Trophoblast cell (in vitro differentiated cells and primary cell): ENCODE data around the gene KLK7.

ENCODE experiments used
- DNase-seq, 2 donors: peaks; one replicate each; pipeline ENCODE4 v3.0.0-alpha.2; 2016
- H2AFZ ChIP-seq: 2 replicates; pipeline ENCODE4 v1.6.1; 2013; ENCODE audit warnings: low read length, moderate library complexity, mild to moderate bottlenecking; ENCODE audit not compliant: insufficient read depth, poor library complexity
- H2AK5ac ChIP-seq: 2 replicates; pipeline ENCODE4 v1.6.1; 2013; ENCODE audit warnings: mild to moderate bottlenecking, low read length
- H2BK120ac ChIP-seq: 2 replicates; pipeline ENCODE4 v1.6.1; 2013; ENCODE audit warnings: low read length, mild to moderate bottlenecking, moderate library complexity; ENCODE audit not compliant: insufficient read depth, poor library complexity
- H2BK12ac ChIP-seq: 2 replicates; pipeline ENCODE4 v1.6.1; 2013; ENCODE audit warnings: mild to moderate bottlenecking, low read length, moderate library complexity
- H2BK5ac ChIP-seq: 2 replicates; pipeline ENCODE4 v1.6.1; 2013; ENCODE audit warnings: low read length, low read depth, moderate library complexity, mild to moderate bottlenecking; ENCODE audit not compliant: poor library complexity
- H3K14ac ChIP-seq: 2 replicates; pipeline ENCODE4 v1.6.1; 2013; ENCODE audit warnings: mild to moderate bottlenecking, low read length
- H3K18ac ChIP-seq: 2 replicates; pipeline ENCODE4 v1.6.1; 2013; ENCODE audit warnings: mild to moderate bottlenecking, low read length
- H3K23ac ChIP-seq: 2 replicates; pipeline ENCODE4 v1.6.1; 2013; ENCODE audit warnings: low read length
- H3K27ac ChIP-seq: 2 replicates; pipeline ENCODE4 v1.5.1; 2013; ENCODE audit warnings: low read depth, mild to moderate bottlenecking, inconsistent platforms, low read length, moderate library complexity
- H3K27me3 ChIP-seq: 2 replicates; pipeline ENCODE4 v1.6.1; 2013; ENCODE audit warnings: inconsistent platforms, mild to moderate bottlenecking, low read length, moderate library complexity; ENCODE audit not compliant: insufficient read depth
- H3K36me3 ChIP-seq, 2 experiments: 1 replicate in 1 of 2; 2 replicates in 1 of 2; pipeline ENCODE4 v1.6.1; 2013; ENCODE audit warnings: low read length in 2 of 2, mild to moderate bottlenecking in 2 of 2, moderate library complexity in 1 of 2; ENCODE audit not compliant: insufficient read depth in 2 of 2, control insufficient read depth in 1 of 2
- H3K4ac ChIP-seq: 2 replicates; pipeline ENCODE4 v1.6.1; 2013; ENCODE audit warnings: low read depth, mild to moderate bottlenecking, low read length, moderate library complexity
- H3K4me1 ChIP-seq, 2 experiments: 1 replicate in 1 of 2; 2 replicates in 1 of 2; pipeline ENCODE4 v1.6.1; 2013; ENCODE audit warnings: low read length in 2 of 2, mild to moderate bottlenecking in 2 of 2, moderate library complexity in 1 of 2; ENCODE audit not compliant: insufficient read depth in 2 of 2, control insufficient read depth in 1 of 2
- H3K4me2 ChIP-seq: 2 replicates; pipeline ENCODE4 v1.6.1; 2013; ENCODE audit warnings: inconsistent platforms, mild to moderate bottlenecking, low read length, moderate library complexity
- H3K4me3 ChIP-seq: 2 replicates; pipeline ENCODE4 v1.5.1; 2013; ENCODE audit warnings: mild to moderate bottlenecking, low read depth, low read length, inconsistent platforms
- H3K79me1 ChIP-seq: one replicate; pipeline ENCODE4 v1.6.1; 2013; ENCODE audit warnings: low read length
- H3K79me2 ChIP-seq: 2 replicates; pipeline ENCODE4 v1.6.1; 2013; ENCODE audit warnings: low read length, mild to moderate bottlenecking; ENCODE audit not compliant: control insufficient read depth, insufficient read depth, poor library complexity
- H3K9ac ChIP-seq: 2 replicates; pipeline ENCODE4 v1.6.1; 2013; ENCODE audit warnings: mild to moderate bottlenecking, low read length
- H3K9me3 ChIP-seq: 2 replicates; pipeline ENCODE4 v1.6.1; 2013; ENCODE audit warnings: low read depth, mild to moderate bottlenecking, control low read depth, inconsistent platforms, low read length; ENCODE audit not compliant: insufficient read depth
- H4K12ac ChIP-seq: 2 replicates; pipeline ENCODE4 v1.6.1; 2013; ENCODE audit warnings: low read depth, mild to moderate bottlenecking, low read length, moderate library complexity
- H4K8ac ChIP-seq: 2 replicates; pipeline ENCODE4 v1.6.1; 2013; ENCODE audit warnings: low read depth, mild to moderate bottlenecking, low read length, moderate library complexity
- H4K91ac ChIP-seq: one replicate; pipeline ENCODE4 v1.6.1; 2013; ENCODE audit warnings: low read depth, mild to moderate bottlenecking, low read length, moderate library complexity
- WGBS: extraction: QIAGEN DNeasy Blood & Tissue Kit; methylation state at CpG from one replicate; pipeline ENCODE4 v1.1.7; 2013; ENCODE audit warnings: missing lambda C conversion rate; ENCODE audit not compliant: insufficient read length, insufficient coverage; ENCODE audit errors: extremely low coverage; 5-methylcytosine and 5-hydroxymethylcytosine counted together

The KLK7 gene

DNA sequence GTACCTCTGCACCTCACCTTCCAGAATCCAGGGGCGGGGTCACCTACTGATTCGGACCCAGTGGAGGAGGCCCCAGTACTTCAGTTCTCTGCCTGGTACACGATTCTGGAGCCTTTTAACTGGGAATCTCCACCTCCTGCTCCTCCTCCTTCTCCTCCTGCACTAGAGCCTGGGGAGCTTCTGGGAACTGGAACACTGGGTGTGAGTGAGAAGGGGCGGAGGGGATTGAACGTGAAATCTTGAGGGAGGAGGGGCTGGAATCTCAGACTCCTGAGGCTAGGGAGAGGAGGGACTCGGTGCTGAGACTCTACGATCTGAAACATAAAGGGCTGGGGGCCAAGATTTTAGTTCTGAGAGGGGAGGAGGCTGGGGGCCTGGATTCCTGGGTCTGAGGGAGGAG lies 17.8 kb upstream of the KLK7 start, which contains the start of gene KLK8:
Gene KLK8 (minus strand): TSS at position 90 of the 400 bp plus-strand sequence. CDS start 437 bp downstream, outside the sequence.
- Histone ChIP-seq H3K79me1 (no peaks in the 10 kb centered on the region), H3K36me3 (no peaks in the 10 kb centered on the region), H2AFZ (peak within 1 kb of the TSS; percentile 18), H4K12ac (no peak within 1 kb of the TSS), H3K4me3 (no peak within 1 kb of the TSS), H3K4me2 (peak within 1 kb of the TSS; percentile 13), H3K79me2 (no peaks in the 10 kb centered on the region), H3K27me3 (no peaks in the 10 kb centered on the region), H4K8ac (peak within 1 kb of the TSS; percentile 13), H3K27ac (no peak within 1 kb of the TSS), H2AK5ac (no peak within 1 kb of the TSS), H3K4me1 (peaks cover 10 to 13% of the 10 kb centered on the region in 2 experiments), H3K9me3 (no peaks in the 10 kb centered on the region), H3K23ac (no peak within 1 kb of the TSS), H3K9ac (no peak within 1 kb of the TSS), H2BK12ac (peak within 1 kb of the TSS; percentile 22), H3K14ac (peak within 1 kb of the TSS; percentile 4), H3K18ac (no peak within 1 kb of the TSS), H2BK5ac (peak within 1 kb of the TSS; percentile 35), H4K91ac (peak within 1 kb of the TSS; percentile 4), H3K4ac (no peak within 1 kb of the TSS), H2BK120ac (no peak within 1 kb of the TSS)
- no CpG with 5 or more reads among the region's 7 CpGs for WGBS
- DNase-seq, result no peak

DNA sequence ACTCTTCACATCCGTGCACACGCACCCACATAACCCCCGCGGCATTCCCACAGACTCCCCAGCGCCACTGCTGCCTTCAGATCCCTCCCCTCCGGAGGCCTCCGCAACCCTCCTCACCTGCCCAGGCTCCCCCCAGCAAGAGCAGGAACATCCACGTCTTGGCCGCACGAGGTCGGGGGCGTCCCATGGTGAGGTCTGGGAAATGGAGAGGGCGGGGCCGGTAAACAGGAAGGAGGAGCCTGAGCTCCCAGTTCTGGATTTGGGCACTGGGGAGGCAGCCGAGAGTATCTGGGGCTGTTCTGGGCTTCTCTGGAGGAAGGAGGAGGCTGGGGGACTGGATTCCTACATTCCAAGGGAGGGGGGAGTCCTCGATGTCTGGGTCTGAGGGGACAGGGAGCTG lies 17.3 kb upstream of the KLK7 start:
- H2AK5ac ChIP-seq, result no peak overlapping the region
- H3K14ac ChIP-seq, result no peak overlapping the region
- H2BK120ac ChIP-seq, result no peak overlapping the region
- no peak overlapping the region for H4K91ac ChIP-seq
- H3K9ac ChIP-seq, result no peak overlapping the region
- no peak overlapping the region for H4K8ac ChIP-seq
- H3K79me2 ChIP-seq, result no peaks in the 10 kb centered on the region
- no peaks in the 10 kb centered on the region for H3K27me3 ChIP-seq
- no peak overlapping the region for H2BK12ac ChIP-seq
- H3K4ac ChIP-seq, result no peak overlapping the region
- H3K18ac ChIP-seq, result no peak overlapping the region
- H3K9me3 ChIP-seq, result no peaks in the 10 kb centered on the region
- H4K12ac ChIP-seq, result no peak overlapping the region
- H2BK5ac ChIP-seq, result no peak overlapping the region
- H2AFZ ChIP-seq, result no peak overlapping the region
- H3K4me1 ChIP-seq, result peaks cover 7 to 13% of the 10 kb centered on the region in 2 experiments
- no peak overlapping the region for H3K4me2 ChIP-seq
- no peaks in the 10 kb centered on the region for H3K79me1 ChIP-seq
- no peaks in the 10 kb centered on the region for H3K36me3 ChIP-seq
- DNase-seq, result no peak
- no peak overlapping the region for H3K27ac ChIP-seq
- no peak overlapping the region for H3K4me3 ChIP-seq
- WGBS, result no CpG with 5 or more reads among the region's 16 CpGs
- H3K23ac ChIP-seq, result no peak overlapping the region

DNA sequence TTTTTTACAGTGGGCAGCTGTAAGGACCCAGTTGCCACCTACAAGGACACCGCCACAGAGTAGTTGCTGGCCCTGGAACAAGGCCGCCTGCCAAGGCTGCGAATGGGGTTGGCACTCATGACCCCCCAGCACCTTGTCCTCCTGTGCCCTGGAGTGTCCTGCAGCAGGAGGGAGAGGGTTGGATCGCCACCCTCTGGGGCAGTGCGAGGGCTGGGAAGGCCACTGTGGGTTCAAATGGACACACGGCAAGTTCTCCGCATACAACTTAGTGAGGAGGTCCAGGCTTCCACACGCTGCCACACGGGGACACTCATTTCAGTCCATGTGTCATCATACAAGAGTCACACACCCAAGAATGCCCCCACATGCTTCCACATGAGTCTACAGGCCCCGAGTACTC lies 16.7 kb upstream of the KLK7 start:
- Histone ChIP-seq H2BK120ac (no peak overlapping the region), H2BK5ac (no peak overlapping the region), H2BK12ac (no peak overlapping the region), H3K23ac (no peak overlapping the region), H3K27me3 (no peaks in the 10 kb centered on the region), H3K9ac (no peak overlapping the region), H3K4me2 (no peak overlapping the region), H4K12ac (no peak overlapping the region), H4K8ac (no peak overlapping the region), H2AK5ac (no peak overlapping the region), H3K4me3 (no peak overlapping the region), H3K4ac (no peak overlapping the region), H3K14ac (no peak overlapping the region), H4K91ac (no peak overlapping the region), H3K27ac (no peak overlapping the region), H3K18ac (no peak overlapping the region), H3K4me1 (peaks cover 7 to 13% of the 10 kb centered on the region in 2 experiments), H3K36me3 (no peaks in the 10 kb centered on the region), H3K79me2 (no peaks in the 10 kb centered on the region), H3K79me1 (no peaks in the 10 kb centered on the region), H3K9me3 (no peaks in the 10 kb centered on the region), H2AFZ (no peak overlapping the region)
- WGBS, result no CpG with 5 or more reads among the region's 10 CpGs
- no peak for DNase-seq

DNA sequence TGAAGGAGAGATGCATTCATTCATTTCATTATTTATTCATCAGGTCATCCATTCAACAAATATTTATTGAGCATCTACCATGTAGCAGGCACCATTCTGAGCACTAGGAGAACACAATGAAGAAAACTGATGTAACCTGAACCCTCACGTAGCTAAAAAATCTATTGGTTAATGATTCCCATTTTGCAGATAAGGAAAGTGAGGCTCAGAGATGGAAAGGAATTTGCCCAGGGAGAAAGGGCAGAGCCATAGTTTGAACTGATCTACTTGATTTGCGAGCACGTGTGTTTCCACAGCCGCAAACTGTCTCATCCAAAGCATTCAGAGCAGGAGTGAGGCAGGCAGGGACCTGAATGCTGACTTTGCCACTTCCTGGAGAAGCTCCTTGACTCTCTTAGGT lies 15.0 kb upstream of the KLK7 start:
- no peaks in the 10 kb centered on the region for H3K36me3 ChIP-seq
- H3K14ac ChIP-seq, result no peak overlapping the region
- no peaks in the 10 kb centered on the region for H3K79me2 ChIP-seq
- H2BK12ac ChIP-seq, result no peak overlapping the region
- no peak overlapping the region for H4K91ac ChIP-seq
- no peak overlapping the region for H3K4me2 ChIP-seq
- H3K79me1 ChIP-seq, result no peaks in the 10 kb centered on the region
- WGBS, result no CpG with 5 or more reads among the region's 4 CpGs
- no peak overlapping the region for H3K18ac ChIP-seq
- no peak overlapping the region for H3K4ac ChIP-seq
- H2BK120ac ChIP-seq, result no peak overlapping the region
- no peak overlapping the region for H4K8ac ChIP-seq
- no peak overlapping the region for H3K23ac ChIP-seq
- H3K4me1 ChIP-seq, result peaks cover 7 to 13% of the 10 kb centered on the region in 2 experiments
- H3K27me3 ChIP-seq, result no peaks in the 10 kb centered on the region
- no peak overlapping the region for H2AFZ ChIP-seq
- H3K9me3 ChIP-seq, result no peaks in the 10 kb centered on the region
- H2BK5ac ChIP-seq, result no peak overlapping the region
- DNase-seq, result no peak
- H4K12ac ChIP-seq, result no peak overlapping the region
- no peak overlapping the region for H3K4me3 ChIP-seq
- H3K9ac ChIP-seq, result no peak overlapping the region
- no peak overlapping the region for H2AK5ac ChIP-seq
- H3K27ac ChIP-seq, result no peak overlapping the region
